Measurements from ENCODE around the gene CNP. TPM values are rescaled to one million over a fixed set of nuclear protein-coding genes. Genes with fewer than 3 reads are reported as not detected.

The CNP gene
- total RNA-seq, 1 experiment from 2014 or later = 79.9 TPM

DNA sequence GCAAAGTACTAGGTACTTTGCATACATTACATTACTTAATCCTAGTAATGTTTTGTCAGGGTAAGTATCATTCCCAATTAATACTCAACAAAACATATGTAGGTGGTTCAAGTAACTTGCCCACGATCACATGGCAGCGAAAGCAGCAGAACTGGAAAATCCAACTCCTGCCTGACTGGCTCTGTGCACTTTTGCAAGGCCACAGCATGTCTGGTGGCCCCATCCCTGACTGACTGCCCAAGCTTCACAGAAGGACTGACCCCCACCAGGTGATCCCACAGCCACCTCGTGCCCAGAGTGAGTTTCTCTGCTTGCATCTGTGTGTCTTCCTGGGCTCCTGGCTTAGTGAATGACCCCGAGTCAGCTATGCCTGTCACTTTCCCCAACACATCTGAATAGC is 11.4 kb downstream of the CNP start:
- no peak for DNase-seq (ENCODE audit: low read depth, low spot score)
- POLR2A ChIA-PET = no interaction called here

DNA sequence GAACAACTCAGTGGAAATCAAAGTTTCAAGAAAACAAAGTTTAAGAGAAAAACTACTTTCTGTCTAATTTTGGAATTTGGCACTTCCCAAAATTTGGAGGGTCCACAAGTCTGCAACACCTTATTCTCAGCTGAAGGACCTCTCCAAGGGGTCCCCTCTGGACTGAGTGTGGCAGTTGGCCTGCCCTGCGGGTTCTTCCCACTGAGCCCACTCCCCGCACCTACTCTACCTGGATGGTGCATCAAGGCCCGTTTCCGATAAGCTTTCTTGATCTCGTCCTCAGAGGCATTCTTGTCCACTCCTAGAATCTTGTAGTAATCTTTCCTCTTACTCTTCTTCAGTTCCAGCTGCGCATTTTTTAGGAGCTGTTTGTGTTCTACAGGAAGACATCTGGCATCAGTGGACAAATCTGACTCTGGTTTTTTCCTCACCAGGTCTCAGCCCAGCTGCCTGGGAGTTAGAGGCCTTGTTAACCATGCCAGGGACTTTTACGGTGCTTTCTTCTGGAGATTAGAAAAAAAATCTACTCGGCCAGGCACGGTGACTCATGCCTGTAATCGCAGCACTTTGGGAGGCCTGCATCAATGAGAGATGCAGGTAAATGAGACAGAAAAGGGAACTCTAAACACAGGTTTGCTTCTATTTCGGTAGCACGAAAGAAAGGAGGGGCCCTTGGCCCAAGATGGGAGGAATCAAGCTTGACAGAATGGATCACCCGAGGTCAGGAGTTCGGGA is 15.6 kb downstream of the CNP start:
- no peaks in the 10 kb centered on the region for H3K9me3 ChIP-seq (ENCODE audit: control insufficient read depth, insufficient read depth, low read depth, low read length)
- no peak overlapping the region for H3K27ac ChIP-seq (ENCODE audit: low read length)
- DNase-seq (ENCODE audit: low read depth, low spot score) (no peak), ATAC-seq (no peak)
- no peaks in the 10 kb centered on the region for H3K4me1 ChIP-seq (ENCODE audit: control insufficient read depth, insufficient read depth, low read length)
- H3K4me3 ChIP-seq (ENCODE audit: low read depth in 2 of 2, low read length in 2 of 2) = no peak overlapping the region
- peaks cover 9% of the 10 kb centered on the region for H3K36me3 ChIP-seq (ENCODE audit: control insufficient read depth, insufficient read depth, low read length)
- in situ Hi-C loops (cut with HindIII; ENCODE audit: low pct_unique_long_range_greater_than_20kb, low sequenced_read_pairs) = no loop called here
- CTCF ChIA-PET = no interaction called here
- no TSS peak for BruUV-seq (replicated peaks)
- intact Hi-C loops (cut with micrococcal nuclease; ENCODE audit: unreplicated experiment) = no loop called here
- POLR2A ChIA-PET = interaction anchor here (0.7 kb wide), 1 partner anchor 9 kb away, joined by 3 read pairs; no protein-coding TSS in a partner anchor
- TF ChIP-seq, protein P1, sequence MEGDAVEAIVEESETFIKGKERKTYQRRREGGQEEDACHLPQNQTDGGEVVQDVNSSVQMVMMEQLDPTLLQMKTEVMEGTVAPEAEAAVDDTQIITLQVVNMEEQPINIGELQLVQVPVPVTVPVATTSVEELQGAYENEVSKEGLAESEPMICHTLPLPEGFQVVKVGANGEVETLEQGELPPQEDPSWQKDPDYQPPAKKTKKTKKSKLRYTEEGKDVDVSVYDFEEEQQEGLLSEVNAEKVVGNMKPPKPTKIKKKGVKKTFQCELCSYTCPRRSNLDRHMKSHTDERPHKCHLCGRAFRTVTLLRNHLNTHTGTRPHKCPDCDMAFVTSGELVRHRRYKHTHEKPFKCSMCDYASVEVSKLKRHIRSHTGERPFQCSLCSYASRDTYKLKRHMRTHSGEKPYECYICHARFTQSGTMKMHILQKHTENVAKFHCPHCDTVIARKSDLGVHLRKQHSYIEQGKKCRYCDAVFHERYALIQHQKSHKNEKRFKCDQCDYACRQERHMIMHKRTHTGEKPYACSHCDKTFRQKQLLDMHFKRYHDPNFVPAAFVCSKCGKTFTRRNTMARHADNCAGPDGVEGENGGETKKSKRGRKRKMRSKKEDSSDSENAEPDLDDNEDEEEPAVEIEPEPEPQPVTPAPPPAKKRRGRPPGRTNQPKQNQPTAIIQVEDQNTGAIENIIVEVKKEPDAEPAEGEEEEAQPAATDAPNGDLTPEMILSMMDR (IDR thresholded peaks at IDR 0.05) = no peak
- TF ChIP-seq TCF7L2 (IDR thresholded peaks at IDR 0.05; ENCODE audit: low read depth, low read length) (no peak), POLR2AphosphoS5 (IDR thresholded peaks at IDR 0.05; ENCODE audit: low read depth, low read length) (no peak), SIN3A (IDR thresholded peaks at IDR 0.05; ENCODE audit: borderline replicate concordance, insufficient read depth, low read depth, low read length) (no peak)
- TF ChIP-seq, protein P2, sequence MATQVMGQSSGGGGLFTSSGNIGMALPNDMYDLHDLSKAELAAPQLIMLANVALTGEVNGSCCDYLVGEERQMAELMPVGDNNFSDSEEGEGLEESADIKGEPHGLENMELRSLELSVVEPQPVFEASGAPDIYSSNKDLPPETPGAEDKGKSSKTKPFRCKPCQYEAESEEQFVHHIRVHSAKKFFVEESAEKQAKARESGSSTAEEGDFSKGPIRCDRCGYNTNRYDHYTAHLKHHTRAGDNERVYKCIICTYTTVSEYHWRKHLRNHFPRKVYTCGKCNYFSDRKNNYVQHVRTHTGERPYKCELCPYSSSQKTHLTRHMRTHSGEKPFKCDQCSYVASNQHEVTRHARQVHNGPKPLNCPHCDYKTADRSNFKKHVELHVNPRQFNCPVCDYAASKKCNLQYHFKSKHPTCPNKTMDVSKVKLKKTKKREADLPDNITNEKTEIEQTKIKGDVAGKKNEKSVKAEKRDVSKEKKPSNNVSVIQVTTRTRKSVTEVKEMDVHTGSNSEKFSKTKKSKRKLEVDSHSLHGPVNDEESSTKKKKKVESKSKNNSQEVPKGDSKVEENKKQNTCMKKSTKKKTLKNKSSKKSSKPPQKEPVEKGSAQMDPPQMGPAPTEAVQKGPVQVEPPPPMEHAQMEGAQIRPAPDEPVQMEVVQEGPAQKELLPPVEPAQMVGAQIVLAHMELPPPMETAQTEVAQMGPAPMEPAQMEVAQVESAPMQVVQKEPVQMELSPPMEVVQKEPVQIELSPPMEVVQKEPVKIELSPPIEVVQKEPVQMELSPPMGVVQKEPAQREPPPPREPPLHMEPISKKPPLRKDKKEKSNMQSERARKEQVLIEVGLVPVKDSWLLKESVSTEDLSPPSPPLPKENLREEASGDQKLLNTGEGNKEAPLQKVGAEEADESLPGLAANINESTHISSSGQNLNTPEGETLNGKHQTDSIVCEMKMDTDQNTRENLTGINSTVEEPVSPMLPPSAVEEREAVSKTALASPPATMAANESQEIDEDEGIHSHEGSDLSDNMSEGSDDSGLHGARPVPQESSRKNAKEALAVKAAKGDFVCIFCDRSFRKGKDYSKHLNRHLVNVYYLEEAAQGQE (IDR thresholded peaks at IDR 0.05; ENCODE audit: insufficient read depth in 1 of 2, low read depth in 2 of 2, low read length in 1 of 2) = no peak
- H3K27me3 ChIP-seq (ENCODE audit: control insufficient read depth, insufficient read depth, low read length) = no peaks in the 10 kb centered on the region

More for the DNA sequence above, 11.4 kb downstream of the CNP start:
- BruUV-seq (replicated peaks) = no TSS peak
- ATAC-seq = no peak
- in situ Hi-C loops (cut with HindIII; ENCODE audit: low pct_unique_long_range_greater_than_20kb, low sequenced_read_pairs) = no loop called here
- Histone ChIP-seq H3K4me3 (ENCODE audit: low read depth in 2 of 2, low read length in 2 of 2) (no peak overlapping the region), H3K27ac (ENCODE audit: low read length) (no peak overlapping the region), H3K9me3 (ENCODE audit: control insufficient read depth, insufficient read depth, low read depth, low read length) (no peaks in the 10 kb centered on the region), H3K4me1 (ENCODE audit: control insufficient read depth, insufficient read depth, low read length) (peaks cover 7% of the 10 kb centered on the region), H3K27me3 (ENCODE audit: control insufficient read depth, insufficient read depth, low read length) (no peaks in the 10 kb centered on the region), H3K36me3 (ENCODE audit: control insufficient read depth, insufficient read depth, low read length) (peaks cover 3% of the 10 kb centered on the region; the same call in 1 of the 2 replicates)
- TF ChIP-seq, protein P2 (IDR thresholded peaks at IDR 0.05; ENCODE audit: insufficient read depth in 1 of 2, low read depth in 2 of 2, low read length in 1 of 2) = no peak
- TF ChIP-seq TCF7L2 (IDR thresholded peaks at IDR 0.05; ENCODE audit: low read depth, low read length) (no peak), SIN3A (IDR thresholded peaks at IDR 0.05; ENCODE audit: borderline replicate concordance, insufficient read depth, low read depth, low read length) (no peak), POLR2AphosphoS5 (IDR thresholded peaks at IDR 0.05; ENCODE audit: low read depth, low read length) (no peak)
- TF ChIP-seq, protein P1 (IDR thresholded peaks at IDR 0.05) = no peak
- CTCF ChIA-PET = no interaction called here
- intact Hi-C loops (cut with micrococcal nuclease; ENCODE audit: unreplicated experiment) = no loop called here

Data from Panc1 (cell line).